22Rv1 (cell line): ENCODE data around the gene ZFP64.

Source experiments
- ZFX ChIP-seq: fragments of 450-650 bp; IDR thresholded peaks from 2 replicates; pipeline ENCODE4 v1.6.1; 2017; ENCODE audit warnings: antibody characterized with exemption, borderline replicate concordance
- TF ChIP-seq, protein P1 (sequence below): fragments of 450-650 bp; IDR thresholded peaks from 2 replicates; pipeline ENCODE4 v1.5.1; 2017; ENCODE audit warnings: mild to moderate bottlenecking

- TF ChIP-seq, protein P1, sequence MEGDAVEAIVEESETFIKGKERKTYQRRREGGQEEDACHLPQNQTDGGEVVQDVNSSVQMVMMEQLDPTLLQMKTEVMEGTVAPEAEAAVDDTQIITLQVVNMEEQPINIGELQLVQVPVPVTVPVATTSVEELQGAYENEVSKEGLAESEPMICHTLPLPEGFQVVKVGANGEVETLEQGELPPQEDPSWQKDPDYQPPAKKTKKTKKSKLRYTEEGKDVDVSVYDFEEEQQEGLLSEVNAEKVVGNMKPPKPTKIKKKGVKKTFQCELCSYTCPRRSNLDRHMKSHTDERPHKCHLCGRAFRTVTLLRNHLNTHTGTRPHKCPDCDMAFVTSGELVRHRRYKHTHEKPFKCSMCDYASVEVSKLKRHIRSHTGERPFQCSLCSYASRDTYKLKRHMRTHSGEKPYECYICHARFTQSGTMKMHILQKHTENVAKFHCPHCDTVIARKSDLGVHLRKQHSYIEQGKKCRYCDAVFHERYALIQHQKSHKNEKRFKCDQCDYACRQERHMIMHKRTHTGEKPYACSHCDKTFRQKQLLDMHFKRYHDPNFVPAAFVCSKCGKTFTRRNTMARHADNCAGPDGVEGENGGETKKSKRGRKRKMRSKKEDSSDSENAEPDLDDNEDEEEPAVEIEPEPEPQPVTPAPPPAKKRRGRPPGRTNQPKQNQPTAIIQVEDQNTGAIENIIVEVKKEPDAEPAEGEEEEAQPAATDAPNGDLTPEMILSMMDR = no peak
- TF ChIP-seq ZFX = no peak
Measured at GRCh38 chr20:52103913-52104545, 87.5 kb downstream of the ZFP64 start.
